IMR-90 (cell line): ENCODE measurements around the gene TAS2R19. TPM values are rescaled to one million over a fixed set of nuclear protein-coding genes. Genes with fewer than 3 reads are reported as not detected.

Experiments used
- ATAC-seq: fragments of 200-7000 bp; cut with Tn5 transposase; 2 replicates; pipeline ENCODE4 v1.9.1; 2020; ENCODE audit warnings: low read depth, mild to moderate bottlenecking, moderate library complexity
- BruUV-seq: library from RNA; stranded (reverse); fragments of 400-500 nt; replicated peaks from 2 replicates; lab custom pipeline; 2021; lab: Mats Ljungman, UMichigan
- CTCF ChIA-PET: fragments of 300-600 bp; formaldehyde crosslinking; extraction: SDS; loops from one replicate; lab custom pipeline; 2021; ENCODE audit warnings: antibody characterized with exemption; lab: Yijun Ruan, JAX
- POLR2A ChIA-PET: fragments of 300-600 bp; sonication (Branson Sonifier 250); formaldehyde crosslinking; loops from one replicate; lab custom pipeline; 2022; ENCODE audit warnings: antibody characterized with exemption; ENCODE audit not compliant: unreplicated experiment; lab: Charles Lee
- DNase-seq: peaks from one replicate; pipeline ENCODE4 v3.0.0; 2013
- H2AFZ ChIP-seq: replicated peaks from 2 replicates; pipeline ENCODE3; 2013; ENCODE audit warnings: low read length, mild to moderate bottlenecking; ENCODE audit not compliant: poor library complexity
- H2AK5ac ChIP-seq: 2 replicates; pipeline ENCODE4 v1.6.1; 2013; ENCODE audit warnings: low read depth, low read length, inconsistent platforms
- H2AK9ac ChIP-seq: replicated peaks from 2 replicates; pipeline ENCODE3; 2013; ENCODE audit warnings: mild to moderate bottlenecking, low read depth, low read length, moderate library complexity; ENCODE audit not compliant: poor library complexity
- H2BK120ac ChIP-seq: 2 replicates; pipeline ENCODE4 v1.6.1; 2013; ENCODE audit warnings: low read depth, low read length, inconsistent platforms
- H2BK15ac ChIP-seq: 3 replicates; pipeline ENCODE4 v1.6.1; 2013; ENCODE audit warnings: low read depth, low read length, inconsistent platforms
- H2BK20ac ChIP-seq: 2 replicates; pipeline ENCODE4 v1.6.1; 2013; ENCODE audit warnings: low read depth, mild to moderate bottlenecking, inconsistent platforms, low read length, moderate library complexity
- H2BK5ac ChIP-seq: 2 replicates; pipeline ENCODE4 v1.6.1; 2013; ENCODE audit warnings: mild to moderate bottlenecking, low read depth, low read length, inconsistent platforms; ENCODE audit not compliant: poor library complexity, severe bottlenecking
- H3K14ac ChIP-seq: replicated peaks from 2 replicates; pipeline ENCODE4 v1.6.1; 2013; ENCODE audit warnings: low read depth, low read length, inconsistent platforms
- H3K18ac ChIP-seq: 2 replicates; pipeline ENCODE4 v1.6.1; 2013; ENCODE audit warnings: low read depth, low read length, control low read depth
- H3K23ac ChIP-seq: 2 replicates; pipeline ENCODE4 v1.6.1; 2013; ENCODE audit warnings: low read depth, low read length, inconsistent platforms
- H3K27ac ChIP-seq: 2 replicates; pipeline ENCODE4 v1.5.1; 2013; ENCODE audit warnings: mild to moderate bottlenecking, control low read depth, low read length; ENCODE audit not compliant: insufficient read depth
- H3K27me3 ChIP-seq: 2 replicates; pipeline ENCODE4 v1.6.1; 2013; ENCODE audit warnings: low read length; ENCODE audit not compliant: control insufficient read depth, insufficient read depth
- H3K36me3 ChIP-seq: 2 replicates; pipeline ENCODE4 v1.6.1; 2013; ENCODE audit warnings: low read length, mixed read lengths; ENCODE audit not compliant: control insufficient read depth, insufficient read depth
- H3K4ac ChIP-seq: 2 replicates; pipeline ENCODE4 v1.6.1; 2013; ENCODE audit warnings: low read depth, low read length, inconsistent platforms
- H3K4me1 ChIP-seq: 2 replicates; pipeline ENCODE4 v1.6.1; 2013; ENCODE audit warnings: low read length, mixed read lengths; ENCODE audit not compliant: control insufficient read depth, insufficient read depth
- H3K4me2 ChIP-seq: 2 replicates; pipeline ENCODE4 v1.6.1; 2013; ENCODE audit warnings: low read depth, mild to moderate bottlenecking, control low read depth, low read length, moderate library complexity
- H3K4me3 ChIP-seq: 2 replicates; pipeline ENCODE4 v1.5.1; 2013; ENCODE audit warnings: low read depth, mild to moderate bottlenecking, control low read depth, low read length, moderate library complexity; ENCODE audit not compliant: insufficient read depth
- H3K56ac ChIP-seq: 2 replicates; pipeline ENCODE4 v1.6.1; 2013; ENCODE audit warnings: low read length, inconsistent platforms; ENCODE audit not compliant: insufficient read depth; ENCODE audit errors: extremely low read depth
- H3K79me1 ChIP-seq, 2 experiments: 2 replicates each; pipeline ENCODE4 v1.6.1; 2013; ENCODE audit warnings: low read length in 2 of 2, inconsistent platforms in 1 of 2, low read depth in 1 of 2
- H3K9ac ChIP-seq: 2 replicates; pipeline ENCODE4 v1.6.1; 2013; ENCODE audit warnings: low read depth, low read length, control low read depth
- H3K9me1 ChIP-seq: 2 replicates; pipeline ENCODE4 v1.6.1; 2013; ENCODE audit warnings: low read length, inconsistent platforms; ENCODE audit not compliant: insufficient read depth
- H3K9me3 ChIP-seq: 2 replicates; pipeline ENCODE4 v1.6.1; 2013; ENCODE audit warnings: low read length; ENCODE audit not compliant: control insufficient read depth, insufficient read depth
- H4K20me1 ChIP-seq: 2 replicates; pipeline ENCODE4 v1.6.1; 2013; ENCODE audit warnings: low read length, inconsistent platforms; ENCODE audit not compliant: insufficient read depth
- H4K5ac ChIP-seq: 2 replicates; pipeline ENCODE4 v1.6.1; 2013; ENCODE audit warnings: mild to moderate bottlenecking, low read depth, low read length, control low read depth
- H4K8ac ChIP-seq, 2 experiments: 2 replicates each; pipeline ENCODE4 v1.6.1; 2013; ENCODE audit warnings: low read depth in 2 of 2, low read length in 2 of 2, control low read depth in 1 of 2, inconsistent platforms in 1 of 2
- H4K91ac ChIP-seq: 2 replicates; pipeline ENCODE4 v1.6.1; 2013; ENCODE audit warnings: low read depth, low read length, inconsistent platforms; ENCODE audit not compliant: insufficient read depth
- BHLHE40 ChIP-seq: fragments of 150-350 bp; IDR thresholded peaks from 2 replicates; pipeline ENCODE4 v1.6.1; 2016; ENCODE audit warnings: mild to moderate bottlenecking, low read depth, low read length
- CHD1 ChIP-seq: IDR thresholded peaks from 2 replicates; pipeline ENCODE4 v1.6.1; 2012; ENCODE audit warnings: low read depth, low read length, improper control_type of control experiment
- FOS ChIP-seq: fragments of 150-350 bp; IDR thresholded peaks from 2 replicates; pipeline ENCODE4 v1.6.1; 2016; ENCODE audit warnings: low read depth, low read length
- MAFK ChIP-seq: IDR thresholded peaks from 2 replicates; pipeline ENCODE4 v1.6.1; 2012; ENCODE audit warnings: low read depth, low read length, improper control_type of control experiment
- MXI1 ChIP-seq: IDR thresholded peaks from 2 replicates; pipeline ENCODE4 v1.6.1; 2012; ENCODE audit warnings: low read depth, mild to moderate bottlenecking, low read length, moderate library complexity, borderline replicate concordance
- USF2 ChIP-seq: fragments of 150-350 bp; IDR thresholded peaks from 2 replicates; pipeline ENCODE4 v1.6.1; 2017; ENCODE audit warnings: mild to moderate bottlenecking, antibody characterized with exemption, low read length, low read depth
- WGBS, 2 experiments: methylation state at CpG; one replicate each; pipeline versions ENCODE4 v1.1.5 to v1.1.7; 2013; ENCODE audit warnings: missing lambda C conversion rate in 2 of 2; ENCODE audit not compliant: insufficient read length in 1 of 2; ENCODE audit errors: extremely low coverage in 2 of 2; 5-methylcytosine and 5-hydroxymethylcytosine counted together
- dilution Hi-C: fragments of 300-500 bp; cut with HindIII; formaldehyde crosslinking; loops from one replicate; pipeline ENCODE4 v1.14.3; 2018; ENCODE audit warnings: low sequenced_read_pairs; ENCODE audit not compliant: unreplicated experiment
- in situ Hi-C: fragments of 300-500 bp; cut with MboI; formaldehyde crosslinking; loops from 3 replicates; pipeline ENCODE4 v1.14.3; 2019; ENCODE audit warnings: low sequenced_read_pairs, inconsistent platforms, mixed read lengths
- intact Hi-C: fragments of 100-400 bp; cut with micrococcal nuclease; formaldehyde crosslinking; loops from 2 replicates; pipeline ENCODE4 v1.10.0; 2022
- polyA plus RNA-seq, 3 experiments: library from polyadenylated mRNA; depleted of rRNA; stranded (reverse); fragments of >200 nt; gene quantifications; 2 replicates each; pipeline ENCODE4 v1.2.3, GENCODE V29; 2012; ENCODE audit warnings: low replicate concordance in 1 of 3
- total RNA-seq: library from RNA; depleted of rRNA; stranded (reverse); fragments of >200 nt; gene quantifications from 2 replicates; pipeline ENCODE4 v1.2.3, GENCODE V29; 2012

TAS2R19 gene
- total and polyA plus RNA-seq, 2 of the 4 experiments (the other 2 are of a cell fraction), result 0.24 to 5.0 TPM

DNA sequence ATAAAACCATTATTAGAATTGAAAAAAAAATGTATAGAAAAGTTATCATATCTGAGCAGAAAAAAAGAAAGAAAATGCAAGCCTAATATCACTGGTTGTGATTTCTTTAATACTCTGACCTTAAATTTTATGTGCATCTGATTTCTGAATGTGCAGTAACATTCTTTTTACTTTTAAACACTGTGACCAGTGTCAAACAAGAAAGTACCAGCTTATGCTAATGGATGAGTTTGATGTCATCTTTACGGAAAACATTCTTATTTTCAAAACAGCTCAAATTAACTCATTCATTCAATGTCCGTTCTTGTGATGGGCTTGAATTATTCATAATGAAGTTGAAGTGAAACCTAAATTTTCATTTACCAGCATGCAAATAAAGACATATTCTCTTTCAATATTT, 35.6 kb downstream of the TAS2R19 start, which contains the start of gene TAS2R50:
TSS of gene TAS2R50 (minus strand) at position 101 of the 400 bp plus-strand sequence. CDS start at position 49, 52 bp downstream.
- no peak within 1 kb of the TSS for H4K8ac ChIP-seq
- 0 out of 4 replicates have a peak, but pooled peaks cover 3 to 7% of the 10 kb centered on the region in 2 experiments for H3K79me1 ChIP-seq
- no peak within 1 kb of the TSS for H2AFZ ChIP-seq
- H3K9me1 ChIP-seq, result 0 out of 2 replicates have a peak, but pooled peaks cover 5% of the 10 kb centered on the region
- no peak within 1 kb of the TSS for H2BK15ac ChIP-seq
- H3K4me1 ChIP-seq, result no peaks in the 10 kb centered on the region
- no peak within 1 kb of the TSS for H2AK5ac ChIP-seq
- no peak within 1 kb of the TSS for H3K4me3 ChIP-seq
- no CpG with 5 or more reads among the region's 2 CpGs for WGBS, 2 experiments
- H4K91ac ChIP-seq, result no peak within 1 kb of the TSS
- ChIA-PET POLR2A (no interaction called here), CTCF (no interaction called here)
- no peak within 1 kb of the TSS for H3K9ac ChIP-seq
- in situ Hi-C loops, result no loop called here
- TF ChIP-seq BHLHE40, result no peak
- no peak for TF ChIP-seq MXI1
- no peak for TF ChIP-seq MAFK
- no peak for TF ChIP-seq FOS
- TF ChIP-seq USF2, result no peak
- no peak for TF ChIP-seq CHD1
- H3K18ac ChIP-seq, result no peak within 1 kb of the TSS
- no peaks in the 10 kb centered on the region; the same call in 1 of the 2 replicates for H3K36me3 ChIP-seq
- dilution Hi-C loops, result no loop called here
- no peak within 1 kb of the TSS for H2BK20ac ChIP-seq
- H3K14ac ChIP-seq, result no peak within 1 kb of the TSS
- H2BK5ac ChIP-seq, result no peak within 1 kb of the TSS
- H3K23ac ChIP-seq, result no peak within 1 kb of the TSS
- no peak within 1 kb of the TSS for H2BK120ac ChIP-seq
- no peak within 1 kb of the TSS for H2AK9ac ChIP-seq
- no peak within 1 kb of the TSS for H4K5ac ChIP-seq
- peaks cover 4% of the 10 kb centered on the region; the same call in 1 of the 2 replicates for H3K9me3 ChIP-seq
- intact Hi-C loops, result no loop called here
- ATAC-seq, result no peak
- no peaks in the 10 kb centered on the region for H3K27me3 ChIP-seq
- no TSS peak for BruUV-seq
- DNase-seq, result no peak
- no peak within 1 kb of the TSS for H3K4me2 ChIP-seq
- no peak within 1 kb of the TSS for H3K4ac ChIP-seq
- H4K20me1 ChIP-seq, result no peaks in the 10 kb centered on the region
- no peak within 1 kb of the TSS for H3K27ac ChIP-seq
- H3K56ac ChIP-seq, result no peak within 1 kb of the TSS
